IPS DF 6.9 (cell line): ENCODE measurements around the gene APLP2.

Source experiments
- DNase-seq: peaks from one replicate; pipeline ENCODE4 v3.0.0-alpha.2; 2013; ENCODE audit warnings: low read depth, low spot score
- H3K27ac ChIP-seq: one replicate; pipeline ENCODE4 v1.5.1; 2013; ENCODE audit warnings: low read length, control low read depth
- H3K27me3 ChIP-seq: 2 replicates; pipeline ENCODE4 v1.6.1; 2013; ENCODE audit warnings: mild to moderate bottlenecking, low read length; ENCODE audit not compliant: control insufficient read depth, insufficient read depth
- H3K36me3 ChIP-seq: 2 replicates; pipeline ENCODE4 v1.6.1; 2013; ENCODE audit warnings: low read length; ENCODE audit not compliant: control insufficient read depth, insufficient read depth
- H3K4me1 ChIP-seq: 2 replicates; pipeline ENCODE4 v1.6.1; 2013; ENCODE audit warnings: low read length; ENCODE audit not compliant: control insufficient read depth, insufficient read depth
- H3K4me3 ChIP-seq: 2 replicates; pipeline ENCODE4 v1.5.1; 2013; ENCODE audit warnings: mild to moderate bottlenecking, low read length
- H3K9me3 ChIP-seq: 2 replicates; pipeline ENCODE4 v1.6.1; 2013; ENCODE audit warnings: low read length, inconsistent platforms; ENCODE audit not compliant: control insufficient read depth, insufficient read depth
- WGBS: extraction: QIAGEN DNeasy Blood & Tissue Kit; methylation state at CpG from one replicate; pipeline ENCODE4 v1.1.7; 2013; ENCODE audit warnings: mixed read lengths, missing lambda C conversion rate; ENCODE audit not compliant: insufficient read length, insufficient coverage; 5-methylcytosine and 5-hydroxymethylcytosine counted together

The APLP2 gene

GRCh38 chr11:130156108-130157022 is 86.7 kb downstream of the APLP2 start:
- Histone ChIP-seq H3K4me3 (no peak overlapping the region), H3K36me3 (no peaks in the 10 kb centered on the region), H3K9me3 (no peaks in the 10 kb centered on the region), H3K27me3 (peaks cover 19% of the 10 kb centered on the region), H3K27ac (no peak overlapping the region), H3K4me1 (peaks cover 4% of the 10 kb centered on the region; the same call in 1 of the 2 replicates)
- DNase-seq, result no peak
- WGBS, result no CpG with 5 or more reads among the region's 11 CpGs

- Histone ChIP-seq H3K4me3 (no peak overlapping the region), H3K9me3 (no peaks in the 10 kb centered on the region), H3K27ac (no peak overlapping the region), H3K4me1 (peaks cover 5% of the 10 kb centered on the region; the same call in 1 of the 2 replicates), H3K36me3 (no peaks in the 10 kb centered on the region), H3K27me3 (peaks cover 24% of the 10 kb centered on the region)
- no CpG with 5 or more reads among the region's 8 CpGs for WGBS
- DNase-seq, result no peak
Measured at GRCh38 chr11:130157101-130157500, 87.4 kb downstream of the APLP2 start.

- Histone ChIP-seq H3K4me1 (peaks cover 5% of the 10 kb centered on the region; the same call in 1 of the 2 replicates), H3K36me3 (no peaks in the 10 kb centered on the region), H3K9me3 (no peaks in the 10 kb centered on the region), H3K27ac (no peak overlapping the region), H3K4me3 (no peak overlapping the region), H3K27me3 (peaks cover 26% of the 10 kb centered on the region)
- no CpG with 5 or more reads among the region's 3 CpGs for WGBS
- DNase-seq, result no peak
Measured at GRCh38 chr11:130157840-130158239, 88.1 kb downstream of the APLP2 start.

GRCh38 chr11:130159139-130159538 is 89.4 kb downstream of the APLP2 start:
- DNase-seq, result no peak
- Histone ChIP-seq H3K4me3 (no peak overlapping the region; the same call in 1 of the 2 replicates), H3K9me3 (no peaks in the 10 kb centered on the region), H3K27ac (no peak overlapping the region), H3K36me3 (no peaks in the 10 kb centered on the region), H3K4me1 (peaks cover 5% of the 10 kb centered on the region; the same call in 1 of the 2 replicates), H3K27me3 (peaks cover 26% of the 10 kb centered on the region)
- no CpG with 5 or more reads among the region's 14 CpGs for WGBS

GRCh38 chr11:130159657-130160497 is 90.2 kb downstream of the APLP2 start, which contains the start of gene ST14:
Gene ST14, plus strand, starts transcription at chr11:130159782. Its CDS starts 198 bp downstream, at chr11:130159980.
- DNase-seq, result no peak
- Histone ChIP-seq H3K4me1 (peaks cover 5% of the 10 kb centered on the region; the same call in 1 of the 2 replicates), H3K4me3 (peak within 1 kb of the TSS; percentile 40; the same call in 1 of the 2 replicates), H3K9me3 (no peaks in the 10 kb centered on the region), H3K27ac (no peak within 1 kb of the TSS), H3K36me3 (no peaks in the 10 kb centered on the region), H3K27me3 (peaks cover 26% of the 10 kb centered on the region)
- no CpG with 5 or more reads among the region's 89 CpGs for WGBS

GRCh38 chr11:130160498-130161155 is 90.9 kb downstream of the APLP2 start:
- H3K9me3 ChIP-seq, result no peaks in the 10 kb centered on the region
- DNase-seq, result no peak
- H3K4me3 ChIP-seq, result peak overlapping the region; percentile 40; the same call in 1 of the 2 replicates
- peaks cover 5% of the 10 kb centered on the region; the same call in 1 of the 2 replicates for H3K4me1 ChIP-seq
- H3K36me3 ChIP-seq, result no peaks in the 10 kb centered on the region
- peaks cover 26% of the 10 kb centered on the region for H3K27me3 ChIP-seq
- no peak overlapping the region for H3K27ac ChIP-seq
- no CpG with 5 or more reads among the region's 19 CpGs for WGBS

GRCh38 chr11:130161441-130162145 is 91.9 kb downstream of the APLP2 start:
- no peak for DNase-seq
- H3K27me3 ChIP-seq, result peaks cover 28% of the 10 kb centered on the region
- H3K36me3 ChIP-seq, result no peaks in the 10 kb centered on the region
- WGBS, result no CpG with 5 or more reads among the region's 11 CpGs
- H3K9me3 ChIP-seq, result no peaks in the 10 kb centered on the region
- H3K4me1 ChIP-seq, result peaks cover 5% of the 10 kb centered on the region; the same call in 1 of the 2 replicates
- no peak overlapping the region for H3K4me3 ChIP-seq
- H3K27ac ChIP-seq, result no peak overlapping the region

- DNase-seq, result no peak
- Histone ChIP-seq H3K4me1 (peaks cover 5% of the 10 kb centered on the region; the same call in 1 of the 2 replicates), H3K27ac (no peak overlapping the region), H3K9me3 (no peaks in the 10 kb centered on the region), H3K27me3 (peaks cover 28% of the 10 kb centered on the region), H3K4me3 (no peak overlapping the region), H3K36me3 (no peaks in the 10 kb centered on the region)
- WGBS, result no CpG with 5 or more reads among the region's 5 CpGs
Measured at GRCh38 chr11:130162733-130163132, 93.0 kb downstream of the APLP2 start.

GRCh38 chr11:130163346-130164220 is 93.9 kb downstream of the APLP2 start:
- no peak overlapping the region for H3K4me3 ChIP-seq
- H3K4me1 ChIP-seq, result peaks cover 5% of the 10 kb centered on the region; the same call in 1 of the 2 replicates
- no peaks in the 10 kb centered on the region for H3K36me3 ChIP-seq
- H3K9me3 ChIP-seq, result no peaks in the 10 kb centered on the region
- no peak for DNase-seq
- H3K27me3 ChIP-seq, result peaks cover 30% of the 10 kb centered on the region
- H3K27ac ChIP-seq, result no peak overlapping the region
- WGBS, result no CpG with 5 or more reads among the region's 13 CpGs
